Suprapubic skin (tissue), 3 donors: ENCODE data around the gene PDK1.

Experiments used
- EP300 ChIP-seq: sonication (generic); formaldehyde crosslinking; IDR thresholded peaks from one replicate; pipeline ENCODE4 v1.6.1; 2017; ENCODE audit warnings: antibody characterized with exemption
- POLR2A ChIP-seq, 2 donors: fragments of 450-650 bp; IDR thresholded peaks; one replicate each; pipeline ENCODE4 v1.6.1; 2017; ENCODE audit warnings: antibody characterized with exemption in 2 of 2, mild to moderate bottlenecking in 2 of 2, moderate library complexity in 2 of 2
- TF ChIP-seq, protein P1 (sequence below), 2 donors: fragments of 200-600 bp in 1 of 2; fragments of 450-650 bp in 1 of 2; sonication (generic) in 1 of 2; IDR thresholded peaks; one replicate each; pipeline ENCODE4 v1.5.1; 2016 to 2019; ENCODE audit warnings: antibody characterized with exemption in 2 of 2, mild to moderate bottlenecking in 1 of 2, moderate library complexity in 1 of 2

DNA sequence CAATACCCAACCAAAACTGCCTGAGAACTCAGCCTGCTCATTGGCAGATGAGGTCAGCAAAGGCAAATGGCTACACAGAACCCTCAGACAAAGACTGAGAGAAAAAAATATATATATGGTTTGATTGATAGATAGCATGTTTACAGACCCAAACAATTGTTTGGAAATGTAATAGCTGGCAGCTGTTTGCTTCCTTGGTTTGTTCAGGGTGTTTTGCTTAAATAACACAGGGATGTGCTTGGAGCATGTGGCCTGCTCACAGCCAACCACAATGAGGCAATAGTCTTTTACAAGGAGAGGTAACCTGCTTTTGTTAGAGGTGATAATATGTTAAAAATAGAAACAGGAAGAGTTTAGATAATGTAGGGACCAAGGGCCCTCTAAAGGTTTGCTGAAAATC is 84.5 kb downstream of the PDK1 start:
- TF ChIP-seq, protein P1, sequence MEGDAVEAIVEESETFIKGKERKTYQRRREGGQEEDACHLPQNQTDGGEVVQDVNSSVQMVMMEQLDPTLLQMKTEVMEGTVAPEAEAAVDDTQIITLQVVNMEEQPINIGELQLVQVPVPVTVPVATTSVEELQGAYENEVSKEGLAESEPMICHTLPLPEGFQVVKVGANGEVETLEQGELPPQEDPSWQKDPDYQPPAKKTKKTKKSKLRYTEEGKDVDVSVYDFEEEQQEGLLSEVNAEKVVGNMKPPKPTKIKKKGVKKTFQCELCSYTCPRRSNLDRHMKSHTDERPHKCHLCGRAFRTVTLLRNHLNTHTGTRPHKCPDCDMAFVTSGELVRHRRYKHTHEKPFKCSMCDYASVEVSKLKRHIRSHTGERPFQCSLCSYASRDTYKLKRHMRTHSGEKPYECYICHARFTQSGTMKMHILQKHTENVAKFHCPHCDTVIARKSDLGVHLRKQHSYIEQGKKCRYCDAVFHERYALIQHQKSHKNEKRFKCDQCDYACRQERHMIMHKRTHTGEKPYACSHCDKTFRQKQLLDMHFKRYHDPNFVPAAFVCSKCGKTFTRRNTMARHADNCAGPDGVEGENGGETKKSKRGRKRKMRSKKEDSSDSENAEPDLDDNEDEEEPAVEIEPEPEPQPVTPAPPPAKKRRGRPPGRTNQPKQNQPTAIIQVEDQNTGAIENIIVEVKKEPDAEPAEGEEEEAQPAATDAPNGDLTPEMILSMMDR (IDR thresholded peaks at IDR 0.05): no peak
- TF ChIP-seq POLR2A (IDR thresholded peaks at IDR 0.05): no peak
- TF ChIP-seq EP300: no peak
